Globus pallidus (tissue), 1 donor: ENCODE measurements around the gene AEN.
A peak's percentile ranks its signal among the peaks of the same experiment; 100 is the strongest.

Source experiments
- DNase-seq: peaks from one replicate; pipeline ENCODE4 v3.0.0-alpha.2; 2015; ENCODE audit warnings: low spot score

The AEN gene

GRCh38 chr15:88620995-88621772, at the start of gene AEN:
AEN (plus strand) TSS chr15:88621340; CDS start chr15:88626210, 4,870 bp downstream.
- DNase-seq, result peak; percentile 95

GRCh38 chr15:88571852-88572259, 49.3 kb upstream of the AEN start:
- no peak for DNase-seq

GRCh38 chr15:88574077-88574476, 47.1 kb upstream of the AEN start:
- DNase-seq, result no peak

- DNase-seq, result no peak
Measured at GRCh38 chr15:88574655-88575054, 46.5 kb upstream of the AEN start.

- no peak for DNase-seq
Measured at GRCh38 chr15:88579322-88579721, 41.8 kb upstream of the AEN start.

GRCh38 chr15:88580532-88580931, 40.6 kb upstream of the AEN start:
- DNase-seq, result no peak

- no peak for DNase-seq
Measured at GRCh38 chr15:88586401-88587162, 34.6 kb upstream of the AEN start.

GRCh38 chr15:88590759-88591158, 30.4 kb upstream of the AEN start:
- DNase-seq, result no peak

GRCh38 chr15:88591384-88591783, 29.8 kb upstream of the AEN start:
- DNase-seq, result no peak

- DNase-seq, result no peak
Measured at GRCh38 chr15:88603885-88604284, 17.3 kb upstream of the AEN start.

GRCh38 chr15:88604381-88605188, 16.6 kb upstream of the AEN start:
- no peak for DNase-seq

- DNase-seq, result no peak
Measured at GRCh38 chr15:88605189-88606069, 15.7 kb upstream of the AEN start.

- no peak for DNase-seq
Measured at GRCh38 chr15:88606070-88606794, 14.9 kb upstream of the AEN start.

GRCh38 chr15:88607951-88608350, 13.2 kb upstream of the AEN start:
- DNase-seq, result no peak

GRCh38 chr15:88608607-88609181, 12.4 kb upstream of the AEN start:
- DNase-seq, result no peak

- no peak for DNase-seq
Measured at GRCh38 chr15:88609344-88610090, 11.6 kb upstream of the AEN start.

GRCh38 chr15:88610701-88611231, 10.4 kb upstream of the AEN start:
- no peak for DNase-seq

GRCh38 chr15:88612186-88612796, 8.8 kb upstream of the AEN start:
- no peak for DNase-seq
